ENCODE measurements around the gene PRXL2A.

Gene PRXL2A

DNA sequence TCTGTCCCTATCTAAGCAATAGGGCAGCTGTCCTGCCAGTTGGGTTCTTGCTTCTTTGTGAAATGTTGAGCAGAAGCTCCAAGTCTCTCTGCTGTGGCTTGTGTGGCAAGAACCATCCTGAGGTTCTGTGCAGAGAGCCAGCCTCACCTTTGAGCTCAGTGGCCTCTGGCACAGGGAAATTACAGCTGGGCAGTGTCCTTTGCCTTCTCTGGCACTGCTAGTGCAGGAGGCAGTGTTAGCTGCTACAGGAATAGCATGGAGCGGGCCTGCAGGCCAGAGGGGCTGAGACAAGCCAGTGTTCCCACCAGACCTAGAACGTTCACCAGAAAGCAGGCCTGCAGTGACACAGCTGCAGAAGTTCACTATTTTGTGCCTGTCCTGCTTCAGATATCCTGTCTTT, 1.8 kb downstream of the PRXL2A start:
- TF ChIP-seq, protein P1, sequence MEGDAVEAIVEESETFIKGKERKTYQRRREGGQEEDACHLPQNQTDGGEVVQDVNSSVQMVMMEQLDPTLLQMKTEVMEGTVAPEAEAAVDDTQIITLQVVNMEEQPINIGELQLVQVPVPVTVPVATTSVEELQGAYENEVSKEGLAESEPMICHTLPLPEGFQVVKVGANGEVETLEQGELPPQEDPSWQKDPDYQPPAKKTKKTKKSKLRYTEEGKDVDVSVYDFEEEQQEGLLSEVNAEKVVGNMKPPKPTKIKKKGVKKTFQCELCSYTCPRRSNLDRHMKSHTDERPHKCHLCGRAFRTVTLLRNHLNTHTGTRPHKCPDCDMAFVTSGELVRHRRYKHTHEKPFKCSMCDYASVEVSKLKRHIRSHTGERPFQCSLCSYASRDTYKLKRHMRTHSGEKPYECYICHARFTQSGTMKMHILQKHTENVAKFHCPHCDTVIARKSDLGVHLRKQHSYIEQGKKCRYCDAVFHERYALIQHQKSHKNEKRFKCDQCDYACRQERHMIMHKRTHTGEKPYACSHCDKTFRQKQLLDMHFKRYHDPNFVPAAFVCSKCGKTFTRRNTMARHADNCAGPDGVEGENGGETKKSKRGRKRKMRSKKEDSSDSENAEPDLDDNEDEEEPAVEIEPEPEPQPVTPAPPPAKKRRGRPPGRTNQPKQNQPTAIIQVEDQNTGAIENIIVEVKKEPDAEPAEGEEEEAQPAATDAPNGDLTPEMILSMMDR (IDR thresholded peaks at IDR 0.05; ENCODE audit: low read depth, low read length), result no peak
- H3K4me3 ChIP-seq (ENCODE audit: low read depth, low read length), result no peak overlapping the region
- DNase-seq (ENCODE audit: low read depth, low spot score), result no peak
- in situ Hi-C loops (cut with HindIII; ENCODE audit: low sequenced_read_pairs), result no loop called here

GRCh38 chr10:80410578-80411145, 2.3 kb downstream of the PRXL2A start:
- H3K4me3 ChIP-seq (ENCODE audit: low read depth, low read length), result no peak overlapping the region
- TF ChIP-seq, protein P1 (IDR thresholded peaks at IDR 0.05; ENCODE audit: low read depth, low read length), result no peak
- DNase-seq (ENCODE audit: low read depth, low spot score), result no peak
- in situ Hi-C loops (cut with HindIII; ENCODE audit: low sequenced_read_pairs), result no loop called here

- in situ Hi-C loops (cut with HindIII; ENCODE audit: low sequenced_read_pairs), result no loop called here
- DNase-seq (ENCODE audit: low read depth, low spot score), result no peak
- H3K4me3 ChIP-seq (ENCODE audit: low read depth, low read length), result no peak overlapping the region
- TF ChIP-seq, protein P1 (IDR thresholded peaks at IDR 0.05; ENCODE audit: low read depth, low read length), result no peak
Observed at GRCh38 chr10:80411267-80411668, 2.9 kb downstream of the PRXL2A start.

- TF ChIP-seq, protein P1 (IDR thresholded peaks at IDR 0.05; ENCODE audit: low read depth, low read length), result no peak
- in situ Hi-C loops (cut with HindIII; ENCODE audit: low sequenced_read_pairs), result no loop called here
- DNase-seq (ENCODE audit: low read depth, low spot score), result no peak
Observed at GRCh38 chr10:80411681-80412220, 3.4 kb downstream of the PRXL2A start.

GRCh38 chr10:80412486-80412885, 4.1 kb downstream of the PRXL2A start:
- TF ChIP-seq, protein P1 (IDR thresholded peaks at IDR 0.05; ENCODE audit: low read depth, low read length), result no peak
- no peak for DNase-seq (ENCODE audit: low read depth, low spot score)
- H3K4me3 ChIP-seq (ENCODE audit: low read depth, low read length), result no peak overlapping the region
- in situ Hi-C loops (cut with HindIII; ENCODE audit: low sequenced_read_pairs), result no loop called here

More at GRCh38 chr10:80411681-80412220, 3.4 kb downstream of the PRXL2A start:
- H3K4me3 ChIP-seq (ENCODE audit: low read depth, low read length), result no peak overlapping the region

DNA sequence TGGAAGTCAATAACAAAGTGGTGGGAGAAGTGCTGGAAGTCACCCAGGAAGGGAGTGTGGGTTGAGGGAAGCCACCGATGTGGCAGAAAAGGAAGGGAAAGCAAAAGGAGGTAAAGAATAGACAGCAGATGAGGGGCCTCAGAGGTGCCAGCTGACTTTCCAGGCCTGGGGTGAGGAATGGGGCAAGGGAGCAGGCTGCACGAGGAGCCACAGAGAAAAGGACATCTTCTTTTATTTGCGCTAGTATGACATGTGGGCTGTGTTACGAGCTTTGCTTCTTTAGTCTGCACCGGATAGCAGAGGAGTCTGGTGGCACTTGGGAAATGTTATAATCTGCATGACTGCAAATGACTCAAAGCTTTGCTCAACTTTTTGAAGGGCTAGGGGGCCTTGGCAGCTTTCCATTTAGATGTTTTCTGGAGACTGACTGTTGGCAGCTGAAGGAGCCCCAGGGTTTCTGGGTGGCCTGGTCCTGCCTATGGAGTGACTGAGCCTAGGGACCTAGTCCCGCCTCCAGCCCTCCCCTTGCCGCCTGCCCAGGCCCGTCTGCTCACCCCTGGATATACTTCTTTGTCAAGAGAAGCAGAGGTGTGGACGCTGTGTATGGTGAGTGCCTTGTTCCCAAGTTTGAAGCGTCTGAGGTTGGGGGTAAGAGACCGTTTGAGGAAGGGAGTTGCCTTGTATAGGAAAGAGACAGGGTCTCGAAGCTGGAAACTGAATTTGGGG, 5.1 kb downstream of the PRXL2A start:
- in situ Hi-C loops (cut with HindIII; ENCODE audit: low sequenced_read_pairs), result no loop called here
- no peak overlapping the region for H3K4me3 ChIP-seq (ENCODE audit: low read depth, low read length)
- TF ChIP-seq, protein P1 (IDR thresholded peaks at IDR 0.05; ENCODE audit: low read depth, low read length), result no peak
- DNase-seq (ENCODE audit: low read depth, low spot score), result peak; percentile 60
